K562 (cell line): ENCODE data around the gene SUDS3. TPM values are rescaled to one million over a fixed set of nuclear protein-coding genes. Genes with fewer than 3 reads are reported as not detected.
A peak's percentile ranks its signal among the peaks of the same experiment; 100 is the strongest.

Experiments
- BRF1 ChIP-seq: IDR thresholded peaks from 3 replicates; pipeline ENCODE4 v1.6.1; 2011; ENCODE audit warnings: borderline replicate concordance, mild to moderate bottlenecking; ENCODE audit not compliant: insufficient read length; ENCODE audit errors: extremely low read depth
- GTF2A2 ChIP-seq: IDR thresholded peaks from 2 replicates; pipeline ENCODE4 v1.6.1; 2016; ENCODE audit warnings: mild to moderate bottlenecking, missing genetic modification characterization, missing compliant biosample characterization
- HBP1 ChIP-seq: fragments of 450-650 bp; formaldehyde crosslinking; IDR thresholded peaks from 2 replicates; pipeline ENCODE4 v1.4.0; 2022; ENCODE audit warnings: missing genetic modification characterization
- JUNB ChIP-seq: fragments of 450-650 bp; formaldehyde crosslinking; conservative IDR thresholded peaks from 2 replicates; pipeline ENCODE4 v1.4.0; 2020; ENCODE audit warnings: mild to moderate bottlenecking
- MAZ ChIP-seq, 2 experiments: fragments of 450-650 bp in 1 of 2; sonication (generic) in 1 of 2; formaldehyde crosslinking; IDR thresholded peaks in 1 of 2; conservative IDR thresholded peaks in 1 of 2; 2 replicates each; pipeline versions ENCODE4 v1.4.0 to v1.5.0; 2020; ENCODE audit warnings: mild to moderate bottlenecking in 1 of 2, missing genetic modification reagents in 1 of 2
- MXD1 ChIP-seq: fragments of 250-450 bp; sonication (Bioruptor Pico); IDR thresholded peaks from 2 replicates; pipeline ENCODE4 v1.8.0; 2021; ENCODE audit warnings: borderline replicate concordance, mild to moderate bottlenecking, moderate library complexity; ENCODE audit not compliant: poor library complexity, severe bottlenecking
- MXI1 ChIP-seq: IDR thresholded peaks from 2 replicates; pipeline ENCODE4 v1.6.1; 2011; ENCODE audit warnings: low read depth, mild to moderate bottlenecking, improper control_type of control experiment, low read length
- OTX1 ChIP-seq: fragments of 450-650 bp; formaldehyde crosslinking; IDR thresholded peaks from 2 replicates; pipeline ENCODE4 v1.4.0; 2022; ENCODE audit warnings: mild to moderate bottlenecking
- PATZ1 ChIP-seq: fragments of 250-450 bp; sonication (Bioruptor Pico); IDR thresholded peaks from 2 replicates; pipeline ENCODE4 v1.5.0; 2020; ENCODE audit warnings: mild to moderate bottlenecking, borderline replicate concordance
- PRPF4 ChIP-seq: fragments of 200-400 bp; formaldehyde crosslinking; IDR thresholded peaks from one replicate; pipeline ENCODE4 v1.6.1; 2017; ENCODE audit warnings: low read length, low read depth, mild to moderate bottlenecking; ENCODE audit not compliant: insufficient read depth, poor library complexity, severe bottlenecking
- SNAPC5 ChIP-seq: fragments of 250-450 bp; sonication (Bioruptor Pico); IDR thresholded peaks from 2 replicates; pipeline ENCODE4 v1.8.0; 2021; ENCODE audit warnings: moderate library complexity, mild to moderate bottlenecking, inconsistent platforms
- TAL1 ChIP-seq: fragments of 450-650 bp; IDR thresholded peaks from 2 replicates; pipeline ENCODE4 v1.6.1; 2016; ENCODE audit warnings: mild to moderate bottlenecking
- TCFL5 ChIP-seq: fragments of 250-450 bp; sonication (Bioruptor Pico); conservative IDR thresholded peaks from 2 replicates; pipeline ENCODE4 v1.6.1; 2021; ENCODE audit warnings: mild to moderate bottlenecking, moderate library complexity, matching md5 sums
- TEAD1 ChIP-seq, 2 experiments: fragments of 450-650 bp in 1 of 2; sonication (generic) in 1 of 2; formaldehyde crosslinking; IDR thresholded peaks; 2 replicates each; pipeline versions ENCODE4 v1.4.0 to v1.8.0; 2020 to 2022; ENCODE audit warnings: mild to moderate bottlenecking in 2 of 2, missing genetic modification reagents in 1 of 2
- TRIM24 ChIP-seq, 2 experiments: fragments of 450-650 bp; IDR thresholded peaks; 2 replicates each; pipeline ENCODE4 v1.6.1; 2016
- ZMIZ1 ChIP-seq, 2 experiments: fragments of 150-350 bp in 1 of 2; IDR thresholded peaks; 2 replicates each; pipeline ENCODE4 v1.6.1; 2012 to 2016; ENCODE audit warnings: low read depth in 2 of 2, low read length in 2 of 2, mild to moderate bottlenecking in 1 of 2, moderate library complexity in 1 of 2
- ZNF134 ChIP-seq: fragments of 250-450 bp; sonication (Bioruptor Pico); conservative IDR thresholded peaks from 2 replicates; pipeline ENCODE4 v1.4.0; 2020
- ZNF436 ChIP-seq: fragments of 250-450, 450-650 bp; sonication (Bioruptor Pico); formaldehyde crosslinking; IDR thresholded peaks from 2 replicates; pipeline ENCODE4 v1.7.0; 2020; ENCODE audit warnings: mild to moderate bottlenecking
- ZNF75A ChIP-seq: fragments of 450-650 bp; formaldehyde crosslinking; IDR thresholded peaks from 2 replicates; pipeline ENCODE4 v1.4.0; 2020; ENCODE audit warnings: mild to moderate bottlenecking
- polyA plus RNA-seq, 8 experiments: library from polyadenylated mRNA; depleted of rRNA in 4 of 8; stranded (reverse) in 5 of 8; unstranded in 3 of 8; fragments of >200 nt; fragmentation: Nextera tagmentation in 2 of 8; fragmentation: Illumina TruSeq in 1 of 8; extraction: Ambion mirVana in 2 of 8; extraction: Trizol in 1 of 8; gene quantifications; 2 replicates each; pipeline versions ENCODE4 v1.2.1 to v1.2.3, GENCODE V29; 2011 to 2014; ENCODE audit warnings: inconsistent platforms in 1 of 8, missing spikeins in 1 of 8
- total RNA-seq, 7 experiments: library from RNA; depleted of rRNA in 6 of 7; stranded (reverse); fragments of >200 nt in 6 of 7; fragmentation: Illumina TruSeq in 2 of 7; extraction: Trizol in 2 of 7; gene quantifications; 2 replicates each; pipeline versions ENCODE4 v1.2.1 to v1.2.3, GENCODE V29; 2011 to 2021; ENCODE audit warnings: low replicate concordance in 1 of 7

Gene SUDS3
- total and polyA plus RNA-seq, 9 of the 15 experiments (the other 6 are each of a cell fraction or from before 2014, with no cell fraction given), result 6.6 to 30.5 (median 23.3) TPM

GRCh38 chr12:118357257-118358007 lies 18.9 kb upstream of the SUDS3 start (continued):
- TF ChIP-seq ZMIZ1 (IDR thresholded peaks at IDR 0.05; ENCODE audit: low read depth in 2 of 2, low read length in 2 of 2) (no peak), ZNF436 (CRISPR knock-in tag) (no peak), ZNF134 (CRISPR knock-in tag) (no peak), TEAD1 (CRISPR knock-in tag; IDR thresholded peaks at IDR 0.05) (no peak), BRF1 (no peak), JUNB (no peak), PATZ1 (CRISPR knock-in tag) (no peak), MXI1 (peak; percentile 60; the same call in 1 of the 2 replicates), HBP1 (CRISPR knock-in tag) (no peak), TCFL5 (CRISPR knock-in tag) (no peak), MAZ (CRISPR knock-in tag; conservative IDR thresholded peaks at IDR 0.05 in 1 of 2, IDR thresholded peaks at IDR 0.05 in 1 of 2) (peak in 1 of 2 experiments; percentile 26; a peak in 2 of 4 replicates), PRPF4 (no peak), TAL1 (0 out of 2 replicates have a peak, but pooled peaks have one; percentile 7), TRIM24 (IDR thresholded peaks at IDR 0.05) (peak; percentile 49 to 56; a peak in 2 of 4 replicates), GTF2A2 (tag) (no peak), SNAPC5 (CRISPR knock-in tag) (no peak), ZNF75A (CRISPR knock-in tag) (no peak), MXD1 (CRISPR knock-in tag) (peak; percentile 60), OTX1 (CRISPR knock-in tag) (no peak)
